GM21576 (cell line): ENCODE results near the gene NFATC3.
A peak's percentile ranks its signal among the peaks of the same experiment; 100 is the strongest.
"Not testable (repeated sequence)": the region's sequence is repeated elsewhere in the genome, so short reads cannot be mapped to it uniquely, and the experiment has no call there.

Experiments used
- ATAC-seq: cut with Tn5 transposase; IDR thresholded peaks from one replicate; pipeline ENCODE4 v1.9.1; 2021; ENCODE audit warnings: mild to moderate bottlenecking, moderate library complexity; ENCODE audit not compliant: unreplicated experiment

NFATC3 gene

DNA sequence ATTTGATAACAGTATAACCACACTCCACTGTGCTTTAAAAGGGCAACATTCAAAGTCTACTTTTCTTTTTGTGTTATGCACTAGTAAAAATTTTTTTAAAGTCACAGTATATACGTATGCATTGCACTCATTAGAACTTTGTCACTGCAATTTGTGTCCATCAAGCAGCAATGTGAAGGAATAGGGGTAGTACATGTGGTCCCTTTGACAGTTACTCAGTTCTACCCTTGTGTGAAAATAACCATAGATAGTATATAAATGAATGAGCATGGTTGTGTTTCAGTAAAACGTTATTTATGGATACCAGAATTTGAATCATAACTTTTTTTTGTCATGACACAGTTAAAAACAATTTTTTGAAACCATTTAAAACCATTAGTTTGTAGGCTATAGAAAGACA lies 30.7 kb downstream of the NFATC3 start:
- ATAC-seq = no peak

DNA sequence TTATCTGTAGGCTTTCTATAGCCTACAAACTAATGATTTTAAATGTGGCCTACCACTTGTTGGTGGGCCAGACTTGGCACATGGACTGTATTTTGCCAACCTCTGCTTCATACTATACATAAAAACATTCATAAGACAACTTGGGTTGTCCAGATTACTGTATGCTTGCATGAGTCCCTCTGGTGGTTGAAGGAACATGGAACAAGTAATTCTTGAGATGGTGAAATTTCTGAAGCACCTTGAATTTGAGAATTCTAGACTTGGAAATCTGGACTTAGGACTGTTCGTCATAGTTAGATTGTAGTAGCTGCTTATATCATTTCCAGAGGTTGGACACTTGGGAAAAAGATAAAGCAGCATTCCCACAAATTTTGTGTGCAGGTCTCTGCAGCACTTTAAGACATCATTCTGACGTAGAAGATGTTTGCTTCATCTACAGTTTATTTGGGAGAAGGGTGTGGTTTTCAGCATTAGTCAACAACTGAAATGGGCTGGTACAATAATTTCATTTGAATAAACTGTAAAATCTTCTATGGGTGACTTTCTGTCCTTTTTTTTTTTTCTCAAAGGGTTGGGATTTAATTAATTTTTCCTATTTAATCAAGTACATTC lies 31.2 kb downstream of the NFATC3 start:
- ATAC-seq = no peak

DNA sequence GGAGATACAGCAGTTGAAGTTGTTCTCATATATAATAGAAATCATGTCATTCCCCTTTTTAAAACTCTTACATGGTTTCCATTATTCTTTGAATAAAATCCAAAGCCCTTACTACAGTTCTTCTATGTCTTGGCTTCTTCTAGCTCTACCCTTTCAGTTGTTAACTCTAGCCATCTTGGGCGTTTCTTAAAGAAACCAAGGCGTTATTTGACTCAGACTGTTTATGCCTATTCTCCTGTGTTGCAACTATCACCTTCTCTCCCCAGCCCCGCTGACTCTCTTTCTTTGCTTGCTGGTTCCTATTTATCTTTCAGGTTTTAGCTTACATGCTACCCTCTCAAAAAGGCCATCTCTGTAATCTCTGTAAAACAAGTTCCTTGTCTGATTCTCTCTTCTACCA lies 32.7 kb downstream of the NFATC3 start:
- no peak for ATAC-seq

DNA sequence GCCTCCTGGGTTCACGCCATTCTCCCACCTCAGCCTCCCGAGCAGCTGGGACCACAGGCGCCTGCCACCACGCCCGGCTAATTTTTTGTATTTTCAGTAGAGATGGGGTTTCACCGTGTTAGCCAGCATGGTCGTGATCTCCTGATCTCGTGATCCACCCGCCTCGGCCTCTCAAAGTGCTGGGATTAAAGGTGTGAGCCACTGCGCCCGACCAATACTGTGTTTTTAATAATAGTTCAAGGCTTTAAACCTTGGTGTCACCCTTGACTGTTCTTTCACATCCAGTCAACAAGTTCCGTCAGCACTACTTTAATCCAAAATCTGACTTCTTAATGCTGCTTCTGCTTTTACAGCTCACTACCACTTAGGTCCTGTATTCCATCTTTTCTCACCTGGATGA lies 33.8 kb downstream of the NFATC3 start:
- ATAC-seq = not testable (repeated sequence)

DNA sequence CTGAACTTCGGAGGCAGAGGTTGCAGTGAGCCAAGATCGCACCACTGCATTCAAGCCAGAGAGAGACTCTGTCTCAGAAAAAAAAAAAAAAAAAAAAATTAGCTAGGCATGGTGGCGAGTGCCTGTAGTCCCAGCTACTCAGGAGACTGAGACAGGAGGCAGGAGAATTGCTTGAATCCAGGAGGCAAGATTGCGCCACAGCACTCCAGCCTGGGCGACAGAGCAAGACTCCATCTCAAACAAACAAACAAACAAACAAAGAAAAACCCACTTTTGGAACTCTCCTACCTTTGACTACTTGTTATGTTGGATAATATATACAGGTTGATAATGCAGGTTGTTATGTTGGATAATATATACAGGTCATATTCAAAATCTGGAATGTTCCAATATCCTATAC lies 35.3 kb downstream of the NFATC3 start:
- not testable (repeated sequence) for ATAC-seq

DNA sequence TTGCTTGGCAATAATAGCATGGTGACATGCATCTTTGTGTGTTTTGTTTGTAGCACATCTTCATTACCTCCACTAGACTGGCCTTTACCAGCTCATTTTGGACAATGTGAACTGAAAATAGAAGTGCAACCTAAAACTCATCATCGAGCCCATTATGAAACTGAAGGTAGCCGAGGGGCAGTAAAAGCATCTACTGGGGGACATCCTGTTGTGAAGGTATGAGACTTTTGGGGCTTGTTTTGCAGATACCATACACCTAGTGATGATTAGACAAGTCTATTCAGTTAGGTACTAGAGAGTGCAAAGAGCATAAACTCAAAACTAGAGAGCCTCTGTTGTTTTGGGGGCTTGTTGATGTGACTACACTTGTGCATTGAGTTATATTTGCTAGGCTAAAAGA lies 41.2 kb downstream of the NFATC3 start:
- peak; percentile 43 for ATAC-seq

DNA sequence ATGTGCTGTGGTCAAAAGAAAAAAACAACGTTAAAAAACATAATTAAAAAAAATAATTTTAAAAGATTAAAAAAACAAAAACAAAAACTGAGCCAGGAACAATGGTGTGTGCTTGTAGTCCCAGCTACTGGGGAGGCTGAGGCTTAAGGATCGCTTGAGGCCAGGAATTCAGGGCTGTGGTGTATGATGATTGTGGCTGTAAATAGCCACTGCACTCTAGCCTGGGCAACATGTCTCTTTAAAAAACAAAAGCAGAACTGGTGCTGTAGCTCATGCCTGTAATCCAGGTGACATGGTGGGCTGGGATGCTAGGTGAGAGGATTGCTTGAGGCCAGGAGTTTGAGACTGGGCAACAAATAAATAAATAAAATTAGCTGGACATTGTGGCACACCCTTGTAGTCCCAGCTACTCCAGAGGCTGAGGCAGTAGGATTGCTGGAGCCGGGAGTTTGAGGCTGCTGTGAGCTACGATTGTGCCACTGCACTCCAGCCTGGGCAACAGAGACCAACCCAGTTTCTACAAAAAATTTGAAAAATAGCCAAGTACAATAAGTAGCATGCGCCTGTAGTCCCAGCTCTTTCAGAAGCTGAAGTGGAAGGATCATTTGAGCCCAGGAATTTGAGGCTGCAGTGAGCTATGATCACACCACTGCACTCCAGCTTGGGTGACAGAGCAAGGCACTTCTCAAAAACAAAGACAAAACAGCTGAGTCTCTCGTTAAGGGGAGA lies 43.6 kb downstream of the NFATC3 start:
- ATAC-seq = no peak

DNA sequence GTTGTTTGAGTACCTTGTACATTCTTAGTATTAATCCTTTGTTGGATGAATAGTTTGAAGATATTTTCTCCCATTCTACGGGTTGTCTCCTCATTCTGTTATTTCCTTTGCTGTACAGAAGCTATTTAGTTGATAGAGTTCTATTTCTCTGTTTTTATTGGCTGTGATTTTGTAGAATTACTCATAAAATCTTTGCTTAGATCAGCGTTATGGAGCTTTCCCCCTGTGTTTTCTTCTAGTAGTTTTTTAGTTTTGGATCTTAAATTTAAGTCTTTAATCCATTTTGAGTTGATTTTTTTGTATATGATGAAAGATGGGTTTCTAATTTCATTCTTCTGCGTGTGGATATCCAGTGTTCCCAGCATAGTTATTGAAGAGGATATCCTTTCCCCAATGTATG lies 45.4 kb downstream of the NFATC3 start:
- ATAC-seq = no peak

DNA sequence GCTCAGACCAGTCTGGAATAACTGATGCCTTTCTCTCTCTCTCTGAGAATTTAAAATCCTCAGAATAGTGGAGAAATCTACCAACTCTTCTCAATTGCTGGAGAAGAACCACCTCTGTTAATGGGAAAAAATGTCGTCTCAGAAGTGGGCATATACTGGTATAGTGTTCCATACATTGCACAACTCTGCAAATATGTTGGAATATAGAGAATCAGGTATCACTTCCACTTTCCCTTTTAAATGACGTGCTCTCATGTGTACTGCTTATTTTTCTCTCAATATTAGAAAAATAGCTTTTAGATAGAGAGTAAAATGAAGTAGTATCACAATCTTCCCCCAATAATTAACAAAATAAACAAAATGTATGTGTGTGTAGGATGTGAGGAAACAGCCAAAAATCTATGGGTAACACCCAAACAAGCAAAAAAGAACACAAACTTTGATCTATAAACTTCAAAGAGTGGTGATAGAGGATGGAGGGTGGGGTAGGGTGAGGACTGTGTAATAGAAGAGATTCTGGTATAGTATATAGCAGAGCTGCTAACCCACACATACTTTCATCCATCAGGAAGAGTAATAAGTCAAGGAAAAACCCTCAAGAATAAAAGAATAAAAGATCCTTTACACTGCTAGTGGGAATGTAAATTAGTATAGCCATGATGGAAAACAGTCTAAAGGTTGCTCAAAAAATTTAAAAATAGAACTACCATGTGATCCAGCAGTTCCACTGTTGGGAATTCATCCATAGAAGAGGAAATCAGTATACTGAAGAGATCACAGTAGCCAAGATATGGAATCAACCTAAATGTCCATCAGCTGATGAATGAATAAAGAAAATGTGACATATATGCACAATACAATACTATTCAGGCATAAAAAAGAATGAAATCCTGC lies 46.9 kb downstream of the NFATC3 start:
- ATAC-seq = no peak

DNA sequence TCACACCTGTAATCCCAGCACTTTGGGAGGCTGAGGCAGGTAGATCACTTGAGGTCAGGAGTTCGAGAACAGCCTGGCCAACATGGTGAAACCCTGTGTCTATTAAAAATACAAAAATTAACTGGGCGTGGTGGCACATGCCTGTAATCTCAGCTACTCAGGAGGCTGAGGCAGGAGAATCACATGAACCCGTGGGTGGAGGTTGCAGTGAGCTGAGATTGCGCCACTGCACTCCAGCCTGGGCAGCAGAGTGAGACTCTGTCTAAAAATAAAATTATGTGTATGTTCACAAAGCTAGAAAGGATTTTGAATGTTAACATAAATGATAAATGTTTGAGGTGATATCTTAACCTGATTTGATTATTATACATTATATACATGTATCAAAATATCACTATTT lies 47.8 kb downstream of the NFATC3 start:
- not testable (repeated sequence) for ATAC-seq

DNA sequence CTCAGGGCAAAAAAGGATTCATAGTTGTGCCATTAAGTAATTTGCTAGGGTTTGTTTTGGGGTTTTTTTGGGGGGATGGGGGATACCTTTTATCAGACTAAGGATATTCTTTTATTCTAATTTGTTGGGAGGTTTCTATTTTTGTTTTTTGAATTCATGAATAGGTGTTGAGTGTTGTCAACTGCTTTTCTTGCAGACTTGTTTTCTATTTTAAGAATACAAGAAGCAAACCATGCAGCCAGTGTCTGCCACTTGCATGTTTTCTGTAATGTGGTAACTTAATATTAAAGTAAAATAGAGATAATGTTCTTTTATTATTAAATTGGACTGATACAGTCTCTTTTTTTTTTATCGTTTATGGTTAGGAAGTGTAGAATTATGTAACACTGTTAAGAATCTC lies 49.5 kb downstream of the NFATC3 start:
- ATAC-seq = no peak

DNA sequence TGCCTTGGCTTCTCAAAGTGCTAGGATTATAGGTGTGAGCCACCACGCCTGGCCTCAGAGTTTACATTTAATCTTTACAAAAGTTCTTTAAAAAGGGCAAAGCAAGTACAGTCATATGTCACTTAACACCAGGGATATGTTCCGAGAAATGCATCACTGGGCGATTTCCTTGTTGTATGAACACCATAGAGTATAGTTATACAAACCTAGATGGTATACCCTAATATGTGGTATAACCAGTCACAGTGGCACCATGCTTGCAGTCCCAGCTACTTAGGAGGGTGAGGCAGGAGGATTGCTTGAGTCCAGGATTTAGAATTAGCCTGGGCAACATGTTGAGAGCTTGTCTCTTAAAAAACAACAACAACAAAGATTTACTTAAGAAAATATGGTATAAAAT lies 51.3 kb downstream of the NFATC3 start:
- ATAC-seq = no peak

DNA sequence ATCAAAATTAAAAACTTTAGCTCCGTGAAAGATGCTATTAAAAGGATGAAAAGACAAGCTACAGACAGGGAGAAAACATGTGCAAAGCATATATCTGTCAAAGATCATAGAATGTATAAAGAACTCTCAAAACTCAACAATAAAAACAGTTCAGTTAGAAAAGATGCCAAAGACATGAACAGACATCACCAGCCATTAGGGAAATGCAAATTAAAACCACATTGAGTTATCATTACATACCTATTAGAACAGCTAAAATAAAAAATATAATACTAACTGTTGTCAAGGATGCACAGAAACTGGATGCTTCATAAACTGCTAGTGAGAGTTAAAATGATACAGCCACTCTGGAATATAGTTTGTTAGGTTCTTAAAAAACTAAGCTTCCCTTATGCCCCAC lies 58.8 kb downstream of the NFATC3 start:
- no peak for ATAC-seq

DNA sequence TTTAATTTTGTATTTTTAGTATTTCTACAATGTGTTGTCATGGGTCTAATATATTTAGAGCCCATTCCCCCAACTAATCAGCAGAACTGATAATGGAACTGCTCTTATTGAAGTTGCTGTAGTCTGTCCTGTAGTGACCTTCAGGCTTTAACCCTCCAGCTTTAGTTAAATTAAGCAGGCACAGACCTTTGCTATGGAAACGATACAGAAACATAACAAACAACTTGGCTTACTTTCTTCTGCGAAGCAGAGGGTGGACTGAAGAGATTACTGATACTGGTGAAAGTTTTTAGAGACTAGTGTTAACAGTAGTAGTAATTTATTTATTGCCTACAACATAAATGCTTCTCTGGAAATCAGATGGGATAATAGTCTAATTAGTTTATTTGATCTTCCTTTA lies 61.4 kb downstream of the NFATC3 start:
- no peak for ATAC-seq

DNA sequence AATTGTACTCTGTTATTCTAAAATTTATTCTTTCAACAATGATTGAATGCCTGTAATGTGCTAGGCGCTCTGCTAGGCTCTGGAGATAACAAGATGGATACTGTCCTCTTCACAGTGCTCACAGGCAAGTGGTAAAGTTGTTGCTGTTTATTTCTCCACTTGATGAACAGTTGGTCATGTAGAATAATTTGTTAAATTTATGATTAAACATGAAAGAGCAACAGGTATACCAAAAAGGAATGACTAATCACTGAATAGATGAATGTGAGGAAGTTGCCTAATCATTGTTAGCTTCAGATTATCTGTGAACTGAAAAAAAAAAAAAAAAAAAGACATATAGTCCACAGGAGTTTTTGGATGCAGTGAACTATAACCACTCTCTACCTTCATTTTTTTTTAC lies 62.3 kb downstream of the NFATC3 start:
- no peak for ATAC-seq

DNA sequence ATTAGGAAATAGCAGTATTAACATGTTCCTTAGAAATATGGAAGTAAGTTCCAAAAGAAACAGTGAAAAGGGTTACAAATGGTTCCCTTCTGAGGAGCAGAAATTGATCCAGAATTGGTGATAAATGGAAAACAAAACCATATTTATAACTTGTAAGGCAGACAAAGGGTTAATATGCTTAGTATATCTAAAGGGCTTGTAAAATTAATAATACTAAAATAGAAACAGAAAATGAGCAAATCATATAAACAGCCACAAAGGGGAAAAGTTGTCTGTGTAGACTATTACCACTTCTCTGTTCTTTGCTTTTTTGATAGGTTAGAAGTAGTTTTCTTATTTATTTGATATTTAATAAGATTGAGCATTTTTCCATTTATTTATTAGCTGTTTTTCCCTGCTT lies 64.4 kb downstream of the NFATC3 start:
- ATAC-seq = no peak

DNA sequence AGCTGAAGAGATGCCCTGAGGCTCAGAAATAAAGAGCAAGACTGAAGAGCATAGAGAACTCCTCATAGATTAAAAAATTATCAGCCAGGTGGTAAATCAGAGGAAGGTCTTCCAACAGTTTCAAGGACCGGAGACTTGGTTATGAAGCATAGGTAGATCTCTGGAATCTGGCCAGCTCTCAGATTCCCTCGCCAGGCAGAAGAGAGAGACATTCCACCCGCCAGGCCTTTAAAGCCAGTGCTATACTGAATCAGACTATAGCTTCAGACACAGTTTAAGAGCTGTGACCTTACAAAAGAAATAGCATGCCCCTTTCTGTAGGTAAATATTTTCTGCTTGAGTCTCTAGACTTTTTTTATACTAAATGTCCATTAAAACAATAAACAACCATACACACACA lies 70.3 kb downstream of the NFATC3 start:
- no peak for ATAC-seq

DNA sequence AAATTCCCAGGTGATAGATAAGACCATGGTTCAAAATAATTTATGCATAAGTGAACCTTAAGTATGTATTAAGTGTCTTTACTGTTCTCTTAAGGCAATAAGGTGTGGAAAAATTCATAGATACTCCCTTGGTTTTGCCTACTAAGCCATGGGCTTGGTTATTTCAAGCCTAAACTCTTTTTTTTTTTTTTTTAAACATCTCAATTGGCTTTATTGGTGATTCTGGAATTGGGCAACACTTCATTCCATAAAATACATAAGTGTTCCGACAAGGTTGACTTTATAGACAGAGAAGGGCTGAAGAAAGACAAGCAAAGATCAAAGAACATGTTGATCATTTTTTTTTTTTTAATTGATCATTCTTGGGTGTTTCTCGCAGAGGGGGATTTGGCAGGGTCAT lies 77.2 kb downstream of the NFATC3 start:
- ATAC-seq = no peak

DNA sequence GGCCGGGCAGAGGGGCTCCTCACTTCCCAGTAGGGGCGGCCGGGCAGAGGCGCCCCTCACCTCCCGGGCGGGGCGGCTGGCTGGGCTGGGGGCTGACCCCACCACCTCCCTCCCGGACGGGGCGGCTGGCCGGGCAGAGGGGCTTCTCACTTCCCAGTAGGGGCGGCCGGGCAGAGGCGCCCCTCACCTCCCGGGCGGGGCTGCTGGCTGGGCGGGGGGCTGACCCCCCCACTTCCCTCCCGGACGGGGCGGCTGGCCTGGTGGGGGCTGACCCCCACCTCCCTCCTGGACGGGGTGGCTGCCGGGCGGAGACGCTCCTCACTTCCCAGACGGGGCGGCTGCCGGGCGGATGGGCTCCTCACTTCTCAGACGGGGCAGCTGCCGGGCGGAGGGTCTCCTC lies 78.1 kb downstream of the NFATC3 start:
- ATAC-seq = not testable (repeated sequence)

DNA sequence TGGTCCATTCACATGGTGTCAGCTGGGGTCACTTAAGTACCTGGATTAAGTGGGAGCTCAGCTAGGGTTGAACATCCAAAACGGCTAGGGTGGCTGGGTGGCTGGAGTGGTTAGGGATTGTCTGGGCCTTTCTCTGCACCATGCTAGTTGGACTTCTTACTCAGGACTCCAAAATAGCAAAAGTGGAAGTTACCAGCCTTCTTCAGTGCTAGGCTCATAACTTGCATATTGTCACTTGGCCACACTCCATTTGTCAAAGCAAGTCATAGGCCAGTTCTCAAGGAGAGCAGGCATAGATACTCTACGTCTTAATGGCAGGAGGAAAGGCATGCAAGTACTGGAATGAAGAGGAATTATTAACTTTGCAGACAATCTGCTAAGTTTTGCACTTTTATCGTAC lies 81.1 kb downstream of the NFATC3 start:
- no peak for ATAC-seq

DNA sequence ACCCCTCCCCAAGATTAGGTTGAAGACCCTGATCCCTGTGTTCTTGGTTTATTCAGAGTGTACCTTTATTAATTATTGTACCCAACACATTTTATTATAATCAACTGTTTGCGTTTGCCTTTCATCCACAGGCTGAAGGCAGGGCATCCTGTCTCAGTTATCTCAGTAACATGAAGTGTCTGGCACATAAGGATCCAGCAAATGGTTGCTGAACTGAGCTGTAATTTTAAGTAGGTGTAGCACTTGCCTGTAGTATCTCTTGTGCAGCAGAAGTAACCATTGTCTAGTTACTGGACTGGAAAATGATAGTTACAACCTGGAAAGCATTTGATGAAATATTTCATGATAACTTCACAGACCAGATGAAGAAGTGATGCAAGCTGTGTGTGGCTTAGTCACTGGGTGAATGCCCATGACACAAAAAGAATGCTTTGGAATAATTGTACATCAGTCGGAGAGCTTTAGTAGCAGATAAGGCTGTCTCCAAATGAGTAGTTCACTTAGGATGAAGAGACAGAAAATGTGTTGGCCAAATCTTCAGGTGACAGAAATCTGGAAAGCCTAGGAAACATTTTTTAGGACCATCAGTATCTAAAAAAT lies 94.1 kb downstream of the NFATC3 start:
- no peak for ATAC-seq

DNA sequence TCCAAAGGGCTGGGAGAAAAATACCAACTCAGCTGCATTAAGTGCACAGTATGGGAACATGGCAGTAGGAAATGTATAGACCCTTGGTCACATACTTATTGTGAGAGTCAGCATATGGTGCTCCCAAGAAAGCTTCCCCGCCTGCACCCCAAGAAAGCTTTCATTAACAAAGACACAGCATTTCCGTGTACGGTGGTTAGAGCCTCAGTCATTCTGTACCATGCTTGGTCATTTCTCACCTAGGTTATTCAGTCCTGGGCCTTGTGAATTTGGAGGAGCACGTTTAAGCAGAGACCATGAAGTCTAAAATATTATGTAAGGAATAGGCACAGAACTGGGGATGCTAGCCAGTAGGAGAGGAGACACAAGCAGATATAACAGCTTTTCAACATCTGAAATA lies 94.7 kb downstream of the NFATC3 start:
- ATAC-seq = no peak
